HepG2 (cell line): ENCODE results near the gene STAT4. TPM values are rescaled to one million over a fixed set of nuclear protein-coding genes. Genes with fewer than 3 reads are reported as not detected.

Experiments
- ARID4A ChIP-seq: sonication (generic); formaldehyde crosslinking; IDR thresholded peaks from 2 replicates; pipeline ENCODE4 v1.5.0; 2020; ENCODE audit warnings: mild to moderate bottlenecking, missing genetic modification reagents, borderline replicate concordance
- CHD2 ChIP-seq: IDR thresholded peaks from 2 replicates; pipeline ENCODE4 v1.6.1; 2011; ENCODE audit warnings: low read depth, low read length, improper control_type of control experiment
- DDIT3 ChIP-seq: sonication (generic); formaldehyde crosslinking; IDR thresholded peaks from 2 replicates; pipeline ENCODE4 v1.4.0; 2020; ENCODE audit warnings: mild to moderate bottlenecking, missing genetic modification reagents
- HNRNPK ChIP-seq: fragments of 200-400 bp; formaldehyde crosslinking; IDR thresholded peaks from 2 replicates; pipeline ENCODE4 v1.6.1; 2018; ENCODE audit warnings: low read length, low read depth, moderate library complexity, mild to moderate bottlenecking; ENCODE audit not compliant: poor library complexity, severe bottlenecking
- MTF1 ChIP-seq: sonication (generic); formaldehyde crosslinking; IDR thresholded peaks from 2 replicates; pipeline ENCODE4 v1.5.0; 2020; ENCODE audit warnings: missing genetic modification reagents
- MXI1 ChIP-seq: IDR thresholded peaks from 3 replicates; pipeline ENCODE4 v1.6.1; 2012; ENCODE audit warnings: low read depth, low read length, inconsistent platforms, borderline replicate concordance
- RBM22 ChIP-seq: fragments of 200-400 bp; formaldehyde crosslinking; optimal IDR thresholded peaks from 2 replicates; pipeline ENCODE3; 2017; ENCODE audit warnings: mild to moderate bottlenecking, low read length, moderate library complexity
- SRF ChIP-seq: IDR thresholded peaks from 2 replicates; pipeline ENCODE4 v1.6.1; 2011; ENCODE audit warnings: mild to moderate bottlenecking, low read depth, low read length, moderate library complexity
- SRSF9 ChIP-seq: fragments of 200-400 bp; formaldehyde crosslinking; IDR thresholded peaks from 2 replicates; pipeline ENCODE4 v1.6.1; 2018; ENCODE audit warnings: borderline replicate concordance, mild to moderate bottlenecking, low read depth, low read length; ENCODE audit not compliant: insufficient read depth, poor library complexity, severe bottlenecking
- ZNF232 ChIP-seq: sonication (generic); formaldehyde crosslinking; IDR thresholded peaks from 2 replicates; pipeline ENCODE4 v1.4.0; 2020; ENCODE audit warnings: missing genetic modification reagents, borderline replicate concordance
- ZNF3 ChIP-seq: IDR thresholded peaks from 2 replicates; pipeline ENCODE4 v1.7.0; 2017; ENCODE audit warnings: inconsistent platforms
- ZNF552 ChIP-seq: sonication (generic); formaldehyde crosslinking; IDR thresholded peaks from 2 replicates; pipeline ENCODE4 v1.9.0; 2022; ENCODE audit warnings: missing genetic modification reagents, mild to moderate bottlenecking, borderline replicate concordance
- ZNF646 ChIP-seq: sonication (generic); formaldehyde crosslinking; IDR thresholded peaks from 2 replicates; pipeline ENCODE4 v1.9.0; 2021; ENCODE audit warnings: mild to moderate bottlenecking, missing genetic modification reagents
- ZNF652 ChIP-seq: IDR thresholded peaks from 2 replicates; pipeline ENCODE4 v1.6.1; 2016; ENCODE audit warnings: low read depth, borderline replicate concordance
- ZSCAN20 ChIP-seq: sonication (generic); formaldehyde crosslinking; IDR thresholded peaks from 2 replicates; pipeline ENCODE4 v1.4.0; 2020; ENCODE audit warnings: missing genetic modification reagents, mild to moderate bottlenecking, borderline replicate concordance
- polyA plus RNA-seq, 8 experiments: library from polyadenylated mRNA; depleted of rRNA in 3 of 8; stranded (reverse) in 7 of 8; unstranded in 1 of 8; fragments of >200 nt; fragmentation: Illumina TruSeq in 4 of 8; extraction: Trizol in 4 of 8; gene quantifications; 2 replicates each; pipeline versions ENCODE4 v1.2.1 to v1.2.3, GENCODE V29; 2011 to 2016; ENCODE audit warnings: low read depth in 4 of 8, missing spikeins in 1 of 8, mixed read lengths in 1 of 8; ENCODE audit not compliant: insufficient read depth in 1 of 8
- total RNA-seq, 5 experiments: library from RNA; depleted of rRNA; stranded (reverse); fragments of >200 nt; fragmentation: Illumina TruSeq; extraction: Trizol; gene quantifications; 2 replicates each; pipeline ENCODE4 v1.2.3, GENCODE V29; 2016; ENCODE audit warnings: low read depth in 1 of 5

The STAT4 gene
- total and polyA plus RNA-seq, 2 of the 13 experiments (the other 11 are each of a cell fraction or from before 2014, with no cell fraction given): 0.37 TPM; not detected in 1

- TF ChIP-seq HNRNPK (peak; percentile 93), SRSF9 (no peak), ZNF3 (CRISPR knock-in tag) (peak; percentile 69; the same call in 1 of the 2 replicates), MXI1 (peak; percentile 97; the same call in 2 of the 3 replicates), SRF (peak; percentile 50), CHD2 (no peak), ZNF646 (CRISPR knock-in tag) (no peak), ZNF232 (CRISPR knock-in tag) (no peak; the same call in 1 of the 2 replicates), RBM22 (no peak), DDIT3 (CRISPR knock-in tag) (no peak; the same call in 1 of the 2 replicates), ARID4A (CRISPR knock-in tag) (peak; percentile 100), ZSCAN20 (CRISPR knock-in tag) (peak; percentile 82; the same call in 1 of the 2 replicates), MTF1 (CRISPR knock-in tag) (no peak; the same call in 1 of the 2 replicates), ZNF552 (CRISPR knock-in tag) (peak; percentile 76; the same call in 1 of the 2 replicates), ZNF652 (no peak)
Measured at GRCh38 chr2:191013932-191014652, 136.7 kb downstream of the STAT4 start, which contains the start of gene STAT1 (continued).
